Measurements from ENCODE around the gene BMAL1. TPM values are rescaled to one million over a fixed set of nuclear protein-coding genes. Genes with fewer than 3 reads are reported as not detected.
A peak's percentile ranks its signal among the peaks of the same experiment; 100 is the strongest.
"Not testable (repeated sequence)": the region's sequence is repeated elsewhere in the genome, so short reads cannot be mapped to it uniquely, and the experiment has no call there.

Gene BMAL1
- total RNA-seq, 1 experiment from 2014 or later = 3.8 TPM

- Histone ChIP-seq H3K27me3 (ENCODE audit: control insufficient read depth, insufficient read depth, low read length) (no peaks in the 10 kb centered on the region), H3K4me3 (ENCODE audit: insufficient read depth, low read depth, low read length) (no peak overlapping the region), H3K36me3 (replicated peaks; ENCODE audit: control insufficient read depth, insufficient read depth, low read length) (no peaks in the 10 kb centered on the region)
- no peak for DNase-seq
Observed at GRCh38 chr11:13423372-13423771, 145.8 kb downstream of the BMAL1 start.

GRCh38 chr11:13427440-13427839 lies 149.8 kb downstream of the BMAL1 start:
- no peak overlapping the region for H3K4me3 ChIP-seq (ENCODE audit: insufficient read depth, low read depth, low read length)
- DNase-seq = no peak
- H3K36me3 ChIP-seq (replicated peaks; ENCODE audit: control insufficient read depth, insufficient read depth, low read length) = no peaks in the 10 kb centered on the region
- no peaks in the 10 kb centered on the region for H3K27me3 ChIP-seq (ENCODE audit: control insufficient read depth, insufficient read depth, low read length)

- DNase-seq = no peak
- Histone ChIP-seq H3K36me3 (replicated peaks; ENCODE audit: control insufficient read depth, insufficient read depth, low read length) (no peaks in the 10 kb centered on the region), H3K27me3 (ENCODE audit: control insufficient read depth, insufficient read depth, low read length) (no peaks in the 10 kb centered on the region), H3K4me3 (ENCODE audit: insufficient read depth, low read depth, low read length) (no peak overlapping the region)
Observed at GRCh38 chr11:13429288-13429687, 151.7 kb downstream of the BMAL1 start.

GRCh38 chr11:13429836-13430235 lies 152.2 kb downstream of the BMAL1 start:
- DNase-seq = no peak
- Histone ChIP-seq H3K4me3 (ENCODE audit: insufficient read depth, low read depth, low read length) (no peak overlapping the region), H3K36me3 (replicated peaks; ENCODE audit: control insufficient read depth, insufficient read depth, low read length) (no peaks in the 10 kb centered on the region), H3K27me3 (ENCODE audit: control insufficient read depth, insufficient read depth, low read length) (no peaks in the 10 kb centered on the region)

- Histone ChIP-seq H3K36me3 (replicated peaks; ENCODE audit: control insufficient read depth, insufficient read depth, low read length) (no peaks in the 10 kb centered on the region), H3K4me3 (ENCODE audit: insufficient read depth, low read depth, low read length) (no peak overlapping the region), H3K27me3 (ENCODE audit: control insufficient read depth, insufficient read depth, low read length) (no peaks in the 10 kb centered on the region)
- no peak for DNase-seq
Observed at GRCh38 chr11:13433437-13433836, 155.8 kb downstream of the BMAL1 start.

- H3K27me3 ChIP-seq (ENCODE audit: control insufficient read depth, insufficient read depth, low read length) = no peaks in the 10 kb centered on the region
- H3K36me3 ChIP-seq (replicated peaks; ENCODE audit: control insufficient read depth, insufficient read depth, low read length) = no peaks in the 10 kb centered on the region
- DNase-seq = peak; percentile 3
- no peak overlapping the region for H3K4me3 ChIP-seq (ENCODE audit: insufficient read depth, low read depth, low read length)
Observed at GRCh38 chr11:13434247-13435205, 156.9 kb downstream of the BMAL1 start.

GRCh38 chr11:13436836-13437235 lies 159.2 kb downstream of the BMAL1 start:
- DNase-seq; H3K36me3 ChIP-seq (replicated peaks; ENCODE audit: control insufficient read depth, insufficient read depth, low read length); H3K4me3 ChIP-seq (ENCODE audit: insufficient read depth, low read depth, low read length); H3K27me3 ChIP-seq (ENCODE audit: control insufficient read depth, insufficient read depth, low read length): not testable (repeated sequence)

Other genes with a start within 250 kb of the BMAL1 start
- gene BTBD10, start 185.4 kb downstream of the BMAL1 start, total RNA-seq (2014; rRNA removed; shearing (Covaris generic)) = 25.9 and 27.7 TPM in 2 replicates
- not detected in 2 replicates for gene PTH, start 218.2 kb downstream of the BMAL1 start, total RNA-seq (2014; rRNA removed; shearing (Covaris generic))